ENCODE measurements around the gene LRRC8E.

LRRC8E gene

GRCh38 chr19:7932276-7932929 is 44.1 kb downstream of the LRRC8E start:
- DNase-seq (ENCODE audit: low spot score): no peak

GRCh38 chr19:7932930-7933300 is 44.6 kb downstream of the LRRC8E start:
- DNase-seq (ENCODE audit: low spot score): no peak

- DNase-seq (ENCODE audit: low spot score): no peak
Observed at GRCh38 chr19:7933411-7933810, 45.1 kb downstream of the LRRC8E start.

GRCh38 chr19:7933828-7934725 is 45.8 kb downstream of the LRRC8E start:
- no peak for DNase-seq (ENCODE audit: low spot score)

- no peak for DNase-seq (ENCODE audit: low spot score)
Observed at GRCh38 chr19:7934766-7935165, 46.5 kb downstream of the LRRC8E start.

- no peak for DNase-seq (ENCODE audit: low spot score)
Observed at GRCh38 chr19:7940841-7941240, 52.5 kb downstream of the LRRC8E start.

- no peak for DNase-seq (ENCODE audit: low spot score)
Observed at GRCh38 chr19:7941895-7942596, 53.7 kb downstream of the LRRC8E start.

GRCh38 chr19:7942981-7943443 is 54.7 kb downstream of the LRRC8E start:
- no peak for DNase-seq (ENCODE audit: low spot score)

- peak; percentile 96 for DNase-seq (ENCODE audit: low spot score)
Observed at GRCh38 chr19:7943444-7944176, 55.3 kb downstream of the LRRC8E start, which contains the start of gene TIMM44. TSS of gene TIMM44 (minus strand) at chr19:7943666. CDS start at chr19:7943651, 15 bp downstream.

GRCh38 chr19:7944177-7944761 is 56.0 kb downstream of the LRRC8E start:
- peak; percentile 80 for DNase-seq (ENCODE audit: low spot score)

GRCh38 chr19:7947939-7948338 is 59.6 kb downstream of the LRRC8E start:
- DNase-seq (ENCODE audit: low spot score): no peak

All from D341Med (cell line).